Endodermal cell (in vitro differentiated cells): Measurements from ENCODE around the gene DNAH11. TPM values are rescaled to one million over a fixed set of nuclear protein-coding genes. Genes with fewer than 3 reads are reported as not detected.
A peak's percentile ranks its signal among the peaks of the same experiment; 100 is the strongest.
"Not testable (repeated sequence)": the region's sequence is repeated elsewhere in the genome, so short reads cannot be mapped to it uniquely, and the experiment has no call there.

Source experiments
- DNase-seq: peaks from one replicate; pipeline ENCODE4 v3.0.0-alpha.2; 2017
- H3K27ac ChIP-seq: 2 replicates; pipeline ENCODE4 v1.5.1; 2013; ENCODE audit warnings: mild to moderate bottlenecking, low read depth, low read length, moderate library complexity
- H3K27me3 ChIP-seq: 2 replicates; pipeline ENCODE4 v1.6.1; 2013; ENCODE audit warnings: mild to moderate bottlenecking, low read length, moderate library complexity; ENCODE audit not compliant: insufficient read depth, control insufficient read depth, poor library complexity, severe bottlenecking
- H3K36me3 ChIP-seq: 2 replicates; pipeline ENCODE4 v1.7.0; 2013; ENCODE audit warnings: mild to moderate bottlenecking, low read length, moderate library complexity; ENCODE audit not compliant: control insufficient read depth, insufficient read depth
- H3K4me1 ChIP-seq: one replicate; pipeline ENCODE4 v1.7.0; 2013; ENCODE audit warnings: low read length; ENCODE audit not compliant: control insufficient read depth, insufficient read depth
- H3K4me3 ChIP-seq: 2 replicates; pipeline ENCODE4 v1.5.1; 2013; ENCODE audit warnings: mild to moderate bottlenecking, low read length, moderate library complexity
- H3K9ac ChIP-seq: 2 replicates; pipeline ENCODE4 v1.6.1; 2013; ENCODE audit warnings: mild to moderate bottlenecking, low read length, moderate library complexity; ENCODE audit not compliant: poor library complexity, severe bottlenecking; ENCODE audit errors: extremely low read depth
- H3K9me3 ChIP-seq: 2 replicates; pipeline ENCODE4 v1.6.1; 2013; ENCODE audit warnings: mild to moderate bottlenecking, low read length, moderate library complexity; ENCODE audit not compliant: control insufficient read depth
- H3K27ac Mint-ChIP-seq: 2 replicates; pipeline ENCODE4 v1.8.0; 2020; ENCODE audit warnings: mixed read lengths
- H3K27me3 Mint-ChIP-seq: 2 replicates; pipeline ENCODE4 v1.8.0; 2021; ENCODE audit warnings: mild to moderate bottlenecking, mixed read lengths; ENCODE audit not compliant: insufficient read depth
- H3K36me3 Mint-ChIP-seq: 2 replicates; pipeline ENCODE4 v1.8.0; 2020; ENCODE audit warnings: low read depth, mixed read lengths
- H3K4me1 Mint-ChIP-seq: 2 replicates; pipeline ENCODE4 v1.8.0; 2020; ENCODE audit warnings: mixed read lengths
- H3K4me3 Mint-ChIP-seq: 2 replicates; pipeline ENCODE4 v1.8.0; 2020; ENCODE audit warnings: mild to moderate bottlenecking, moderate library complexity, mixed read lengths
- H3K9me3 Mint-ChIP-seq: 2 replicates; pipeline ENCODE4 v1.8.0; 2020; ENCODE audit warnings: mild to moderate bottlenecking, mixed read lengths
- CTCF ChIP-seq: fragments of 200-600 bp; sonication (generic); conservative IDR thresholded peaks from 2 replicates; pipeline ENCODE4 v1.5.0; 2021; ENCODE audit warnings: antibody characterized with exemption, mild to moderate bottlenecking
- WGBS, 2 experiments: methylation state at CpG; one replicate each; pipeline versions ENCODE4 v1.1.5 to v1.1.7; 2013; ENCODE audit warnings: missing lambda C conversion rate in 2 of 2, mixed read lengths in 1 of 2; ENCODE audit not compliant: insufficient coverage in 1 of 2, insufficient read length in 1 of 2; 5-methylcytosine and 5-hydroxymethylcytosine counted together
- total RNA-seq, 2 donors: library from RNA; stranded (reverse); fragmentation: NEBNext Ultra II Directional in 1 of 2; extraction: Animal tissue kit (Norgen Biotek cat#: 25700) in 1 of 2; gene quantifications; 2 replicates in 1 of 2; 3 replicates in 1 of 2; pipeline ENCODE4 v1.2.1, GENCODE V29; 2021

The DNAH11 gene
- total RNA-seq, 2 donors from 2014 or later: 0.80 to 0.99 TPM

- no peak overlapping the region for H3K27ac Mint-ChIP-seq
- TF ChIP-seq CTCF: no peak
- no peak overlapping the region for H3K4me3 ChIP-seq
- H3K27me3 ChIP-seq: peaks cover 56% of the 10 kb centered on the region
- no peaks in the 10 kb centered on the region for H3K36me3 ChIP-seq
- DNase-seq: peak; percentile 65
- H3K36me3 Mint-ChIP-seq: no peaks in the 10 kb centered on the region
- WGBS, 2 experiments: 0 to 2% methylated on average over 1 of the region's 2 CpGs
- H3K27me3 Mint-ChIP-seq: peaks cover 72% of the 10 kb centered on the region
- H3K4me1 Mint-ChIP-seq: peaks cover 51% of the 10 kb centered on the region
- no peak overlapping the region for H3K4me3 Mint-ChIP-seq
- H3K9me3 ChIP-seq: no peaks in the 10 kb centered on the region
- H3K4me1 ChIP-seq: peaks cover 14% of the 10 kb centered on the region
- no peaks in the 10 kb centered on the region for H3K9me3 Mint-ChIP-seq
- H3K9ac ChIP-seq: no peak overlapping the region
- H3K27ac ChIP-seq: peak overlapping the region; percentile 52
These were observed 380.8 kb downstream of the DNAH11 start for GRCh38 chr7:21923658-21924057.

- peaks cover 41% of the 10 kb centered on the region for H3K4me1 Mint-ChIP-seq
- H3K27me3 Mint-ChIP-seq: peaks cover 80% of the 10 kb centered on the region
- 80 to 97% methylated on average over 1 of the region's 1 CpG for WGBS, 2 experiments
- H3K4me3 Mint-ChIP-seq: no peak overlapping the region
- Histone ChIP-seq H3K4me1 (peaks cover 6% of the 10 kb centered on the region), H3K36me3 (no peaks in the 10 kb centered on the region), H3K9ac (no peak overlapping the region), H3K4me3 (no peak overlapping the region), H3K27me3 (peaks cover 46% of the 10 kb centered on the region), H3K27ac (no peak overlapping the region), H3K9me3 (peaks cover 8% of the 10 kb centered on the region)
- H3K27ac Mint-ChIP-seq: no peak overlapping the region
- TF ChIP-seq CTCF: no peak
- H3K9me3 Mint-ChIP-seq: peaks cover 17% of the 10 kb centered on the region
- no peak for DNase-seq
- H3K36me3 Mint-ChIP-seq: peaks cover 4% of the 10 kb centered on the region
These were observed 383.6 kb downstream of the DNAH11 start for GRCh38 chr7:21926448-21926847.

- no peak for TF ChIP-seq CTCF
- Histone ChIP-seq H3K27ac (no peak overlapping the region), H3K27me3 (peaks cover 33% of the 10 kb centered on the region), H3K36me3 (no peaks in the 10 kb centered on the region), H3K4me3 (no peak overlapping the region), H3K4me1 (peaks cover 6% of the 10 kb centered on the region), H3K9me3 (peaks cover 8% of the 10 kb centered on the region), H3K9ac (no peak overlapping the region)
- Mint-ChIP-seq H3K4me3 (no peak overlapping the region), H3K27me3 (peaks cover 77% of the 10 kb centered on the region), H3K4me1 (peaks cover 35% of the 10 kb centered on the region), H3K27ac (no peak overlapping the region), H3K36me3 (peaks cover 4% of the 10 kb centered on the region), H3K9me3 (peaks cover 19% of the 10 kb centered on the region)
- WGBS, 2 experiments: 77% methylated on average over 5 to 6 of the region's 6 CpGs
- peak; percentile 62 for DNase-seq
These were observed 384.9 kb downstream of the DNAH11 start for GRCh38 chr7:21927693-21928092.

- Mint-ChIP-seq H3K36me3 (peaks cover 17% of the 10 kb centered on the region), H3K9me3 (peaks cover 29% of the 10 kb centered on the region)
- H3K4me1 Mint-ChIP-seq: not testable (repeated sequence)
These were observed 390.5 kb downstream of the DNAH11 start for GRCh38 chr7:21933293-21933692.

More at GRCh38 chr7:21933293-21933692, 390.5 kb downstream of the DNAH11 start:
- H3K4me3 Mint-ChIP-seq, DNase-seq, H3K9ac ChIP-seq, H3K4me1 ChIP-seq, H3K27ac ChIP-seq, H3K27ac Mint-ChIP-seq, H3K36me3 ChIP-seq, H3K4me3 ChIP-seq: not testable (repeated sequence)
- H3K27me3 Mint-ChIP-seq: peaks cover 78% of the 10 kb centered on the region
- H3K9me3 ChIP-seq: peaks cover 22% of the 10 kb centered on the region
- 97% methylated on average over 2 of the region's 3 CpGs; no CpG with 5 or more reads in 1 of the 2 experiments for WGBS, 2 experiments
- H3K27me3 ChIP-seq: peaks cover 33% of the 10 kb centered on the region
